ENCODE data around the gene BRI3.

- TF ChIP-seq EZH2 (IDR thresholded peaks at IDR 0.05; ENCODE audit: low read length, missing control alignments) (no peak), CTCF (conservative IDR thresholded peaks at IDR 0.05 in 1 of 2, IDR thresholded peaks at IDR 0.05 in 1 of 2; ENCODE audit: low read depth in 1 of 2, low read length in 2 of 2) (no peak)
Observed at GRCh38 chr7:98257701-98258100, 23.8 kb upstream of the BRI3 start.
